RWPE2 (cell line): Measurements from ENCODE around the gene HS2ST1.

Experiments used
- ATAC-seq: fragments of 200-7000 bp; cut with Tn5 transposase; 3 replicates; pipeline ENCODE4 v1.9.1; 2021; ENCODE audit warnings: low read depth
- DNase-seq: peaks from one replicate; pipeline ENCODE4 v3.0.0-alpha.2; 2020; ENCODE audit warnings: low spot score
- H3K27ac ChIP-seq: fragments of 450-650 bp; 2 replicates; pipeline ENCODE4 v1.5.1; 2017; ENCODE audit warnings: mild to moderate bottlenecking; ENCODE audit not compliant: poor library complexity, severe bottlenecking
- H3K27me3 ChIP-seq: fragments of 250-450 bp; sonication (Bioruptor Pico); 2 replicates; pipeline ENCODE4 v1.5.1; 2021; ENCODE audit warnings: mild to moderate bottlenecking, moderate library complexity; ENCODE audit not compliant: insufficient read depth, poor library complexity, severe bottlenecking
- H3K36me3 ChIP-seq: fragments of 250-450 bp; sonication (Bioruptor Pico); 2 replicates; pipeline ENCODE4 v1.5.1; 2020; ENCODE audit warnings: low read depth, mild to moderate bottlenecking, moderate library complexity
- H3K4me1 ChIP-seq: fragments of 250-450 bp; sonication (Bioruptor Pico); 2 replicates; pipeline ENCODE4 v1.5.1; 2021; ENCODE audit warnings: mild to moderate bottlenecking, moderate library complexity; ENCODE audit not compliant: insufficient read depth, poor library complexity, severe bottlenecking
- H3K4me3 ChIP-seq: fragments of 250-450 bp; sonication (Bioruptor Pico); 2 replicates; pipeline ENCODE4 v1.5.1; 2021; ENCODE audit warnings: mild to moderate bottlenecking, moderate library complexity; ENCODE audit not compliant: severe bottlenecking
- H3K9me3 ChIP-seq: fragments of 250-450 bp; sonication (Bioruptor Pico); 2 replicates; pipeline ENCODE4 v1.5.1; 2021; ENCODE audit warnings: mild to moderate bottlenecking, moderate library complexity; ENCODE audit not compliant: severe bottlenecking
- CTCF ChIP-seq: fragments of 450-650 bp; IDR thresholded peaks from one replicate; pipeline ENCODE4 v1.5.1; 2017; ENCODE audit warnings: mild to moderate bottlenecking, moderate library complexity; ENCODE audit not compliant: poor library complexity, severe bottlenecking

The HS2ST1 gene

GRCh38 chr1:87030740-87031690 lies 116.6 kb downstream of the HS2ST1 start:
- Histone ChIP-seq H3K9me3 (no peaks in the 10 kb centered on the region), H3K27me3 (no peaks in the 10 kb centered on the region), H3K4me3 (no peak overlapping the region), H3K36me3 (no peaks in the 10 kb centered on the region), H3K4me1 (no peaks in the 10 kb centered on the region), H3K27ac (no peak overlapping the region)
- ATAC-seq (no peak), DNase-seq (no peak)
- TF ChIP-seq CTCF, result no peak

- no peak overlapping the region for H3K27ac ChIP-seq
- no peaks in the 10 kb centered on the region for H3K9me3 ChIP-seq
- ATAC-seq, result no peak
- no peaks in the 10 kb centered on the region for H3K4me1 ChIP-seq
- H3K27me3 ChIP-seq, result no peaks in the 10 kb centered on the region
- TF ChIP-seq CTCF, result no peak
- H3K36me3 ChIP-seq, result no peaks in the 10 kb centered on the region
- no peak overlapping the region for H3K4me3 ChIP-seq
- DNase-seq, result no peak
Measured at GRCh38 chr1:87034351-87034750, 119.9 kb downstream of the HS2ST1 start.

- Histone ChIP-seq H3K4me1 (no peaks in the 10 kb centered on the region), H3K9me3 (no peaks in the 10 kb centered on the region), H3K27me3 (no peaks in the 10 kb centered on the region), H3K27ac (no peak overlapping the region), H3K36me3 (no peaks in the 10 kb centered on the region), H3K4me3 (no peak overlapping the region)
- no peak for TF ChIP-seq CTCF
- no peak for DNase-seq
- no peak for ATAC-seq
Measured at GRCh38 chr1:87039096-87039495, 124.7 kb downstream of the HS2ST1 start.

GRCh38 chr1:87042111-87042811 lies 127.8 kb downstream of the HS2ST1 start:
- DNase-seq, result no peak

More at GRCh38 chr1:87042111-87042811, 127.8 kb downstream of the HS2ST1 start:
- ATAC-seq, result no peak
- H3K27ac ChIP-seq, result no peak overlapping the region
- TF ChIP-seq CTCF, result no peak
- H3K27me3 ChIP-seq, result no peaks in the 10 kb centered on the region
- no peaks in the 10 kb centered on the region for H3K36me3 ChIP-seq
- H3K4me1 ChIP-seq, result no peaks in the 10 kb centered on the region
- no peak overlapping the region for H3K4me3 ChIP-seq
- no peaks in the 10 kb centered on the region for H3K9me3 ChIP-seq
